ENCODE measurements around the gene ENO4. TPM values are rescaled to one million over a fixed set of nuclear protein-coding genes. Genes with fewer than 3 reads are reported as not detected.
A peak's percentile ranks its signal among the peaks of the same experiment; 100 is the strongest.

Gene ENO4
- total RNA-seq, 1 donor from 2014 or later: 0.64 TPM

- intact Hi-C loops (cut with micrococcal nuclease): no loop called here
- no peak for ATAC-seq
- no peak for DNase-seq
Measured at GRCh38 chr10:116861796-116862195, 12.5 kb downstream of the ENO4 start.

- intact Hi-C loops (cut with micrococcal nuclease): no loop called here
- ATAC-seq (no peak), DNase-seq (no peak)
Measured at GRCh38 chr10:116864436-116864835, 15.1 kb downstream of the ENO4 start.

DNA sequence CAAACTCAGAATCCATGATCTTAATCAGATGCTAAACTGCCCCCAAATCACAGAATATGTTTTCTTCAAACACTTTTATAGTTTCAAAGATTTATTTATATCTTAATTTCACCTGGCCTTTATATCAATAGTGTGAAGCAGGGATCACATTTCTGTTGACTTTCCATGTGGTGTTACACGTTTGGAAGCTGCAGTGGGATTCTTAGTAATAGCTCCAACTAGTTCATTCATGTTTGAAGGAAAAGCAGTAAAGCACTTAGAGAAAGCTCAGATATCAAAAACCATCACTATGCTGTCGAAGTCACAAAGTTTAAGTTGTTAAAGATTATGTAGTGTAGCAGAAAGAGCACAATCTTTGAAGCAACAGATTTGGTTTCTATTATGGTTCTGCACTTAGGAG, 16.8 kb downstream of the ENO4 start:
- intact Hi-C loops (cut with micrococcal nuclease): no loop called here

GRCh38 chr10:116866987-116867595, 17.8 kb downstream of the ENO4 start:
- intact Hi-C loops (cut with micrococcal nuclease): no loop called here
- no peak for ATAC-seq
- DNase-seq: no peak

More for the DNA sequence above, 16.8 kb downstream of the ENO4 start:
- DNase-seq (no peak), ATAC-seq (no peak)

GRCh38 chr10:116868198-116868676, 18.9 kb downstream of the ENO4 start:
- ATAC-seq: no peak
- DNase-seq: no peak
- intact Hi-C loops (cut with micrococcal nuclease): no loop called here

- intact Hi-C loops (cut with micrococcal nuclease): no loop called here
Measured at GRCh38 chr10:116868722-116869121, 19.4 kb downstream of the ENO4 start.

DNA sequence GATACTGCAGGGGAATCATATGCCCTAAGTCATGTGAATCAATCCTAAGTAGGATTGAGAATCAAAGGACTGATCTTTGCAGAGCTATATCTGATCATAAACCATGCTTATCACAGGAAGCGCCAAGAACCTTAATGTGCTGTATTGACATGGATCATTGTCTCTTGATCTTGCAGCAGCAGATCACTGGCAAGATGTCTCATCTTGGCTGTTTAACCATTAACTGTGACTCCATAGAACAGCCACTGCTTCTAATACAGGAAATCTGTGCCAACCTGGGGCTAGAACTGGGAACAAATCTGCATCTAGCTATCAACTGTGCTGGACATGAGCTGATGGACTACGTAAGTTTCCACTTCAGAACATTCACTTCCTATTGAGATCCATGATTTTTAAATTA, 21.6 kb downstream of the ENO4 start:
- no peak for ATAC-seq
- no peak for DNase-seq
- intact Hi-C loops (cut with micrococcal nuclease): no loop called here

More at GRCh38 chr10:116868722-116869121, 19.4 kb downstream of the ENO4 start:
- DNase-seq (no peak), ATAC-seq (no peak)

DNA sequence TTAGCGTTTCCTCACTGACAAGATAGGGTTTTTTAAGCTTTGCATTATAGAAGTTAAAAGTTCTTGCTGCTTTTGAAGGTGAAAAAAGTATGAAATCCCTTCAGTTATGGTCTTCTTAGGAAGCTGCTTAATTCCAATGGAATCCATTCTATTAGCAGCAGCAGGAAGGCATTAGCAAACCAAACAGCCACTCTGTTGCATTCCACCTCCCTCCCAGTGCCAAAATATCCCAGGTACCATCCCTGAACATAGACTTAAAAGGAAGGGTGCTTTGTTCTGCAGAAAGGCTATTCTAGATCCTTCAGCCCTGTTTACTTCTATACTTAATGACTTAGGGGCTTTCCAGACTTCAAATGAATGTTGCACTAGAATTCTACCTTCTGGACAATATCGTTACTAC, 23.8 kb downstream of the ENO4 start:
- intact Hi-C loops (cut with micrococcal nuclease): no loop called here
- DNase-seq (no peak), ATAC-seq (no peak)

DNA sequence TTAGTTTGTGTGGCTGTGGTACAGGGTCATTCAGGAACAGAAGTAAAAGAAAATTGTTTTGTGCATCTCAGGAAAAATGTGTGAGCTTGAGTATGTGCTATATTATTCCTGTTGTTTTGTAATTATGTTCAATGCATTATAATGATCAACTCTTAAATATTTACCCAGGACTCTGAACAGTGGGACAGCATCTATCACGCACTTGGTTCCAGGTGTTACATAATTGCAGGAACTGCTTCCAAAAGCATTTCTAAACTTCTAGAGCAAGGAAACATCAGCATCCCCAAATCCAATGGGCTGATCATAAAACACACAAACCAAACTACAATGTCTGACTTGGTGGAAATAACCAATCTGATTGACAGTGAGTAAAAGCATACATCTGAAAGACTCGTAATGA, 26.6 kb downstream of the ENO4 start:
- intact Hi-C loops (cut with micrococcal nuclease): no loop called here
- ATAC-seq: no peak
- DNase-seq: no peak

GRCh38 chr10:116877391-116877790, 28.1 kb downstream of the ENO4 start:
- ATAC-seq (no peak), DNase-seq (no peak)
- intact Hi-C loops (cut with micrococcal nuclease): no loop called here

DNA sequence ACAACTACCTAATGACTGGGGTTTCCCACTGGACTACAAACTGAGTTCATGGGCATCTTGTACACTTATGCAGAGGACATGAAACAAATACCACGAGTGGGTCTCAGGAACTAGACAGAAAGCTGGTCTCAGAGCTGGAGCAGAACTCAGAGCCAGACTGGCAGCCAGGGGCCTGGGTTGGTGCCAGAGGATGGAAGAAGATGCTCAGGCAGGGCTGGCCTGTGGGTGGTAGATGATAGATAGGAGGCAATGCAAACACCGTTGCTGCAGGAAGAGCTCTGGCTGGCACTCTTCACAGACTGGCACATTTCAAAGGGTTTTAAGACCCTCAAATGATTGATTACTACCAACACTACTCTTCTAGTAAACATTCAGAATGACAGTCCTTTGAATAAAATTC, 28.8 kb downstream of the ENO4 start:
- intact Hi-C loops (cut with micrococcal nuclease): no loop called here
- ATAC-seq (no peak), DNase-seq (no peak)

- intact Hi-C loops (cut with micrococcal nuclease): no loop called here
- ATAC-seq (no peak), DNase-seq (no peak)
Measured at GRCh38 chr10:116879817-116880216, 30.5 kb downstream of the ENO4 start.

- intact Hi-C loops (cut with micrococcal nuclease): no loop called here
- DNase-seq (no peak), ATAC-seq (no peak)
Measured at GRCh38 chr10:116880716-116881482, 31.6 kb downstream of the ENO4 start.

DNA sequence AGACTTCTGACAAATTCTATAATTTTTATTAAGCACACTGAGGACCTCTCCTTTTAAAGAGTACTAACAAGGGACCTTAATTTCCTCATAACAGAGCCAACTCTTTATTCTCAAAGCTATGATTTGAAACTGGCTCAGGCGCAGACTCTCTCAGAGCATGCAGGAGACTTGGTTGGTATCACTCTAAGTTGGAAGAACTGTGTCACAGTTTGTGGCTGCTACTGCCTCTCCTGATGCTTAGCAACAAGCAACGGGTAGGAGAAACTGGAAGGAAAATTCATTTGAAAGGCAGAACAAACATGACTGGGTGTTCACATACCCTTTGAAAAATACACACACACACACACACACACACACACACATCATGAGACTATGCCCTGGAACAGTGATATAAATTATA, 33.3 kb downstream of the ENO4 start:
- ATAC-seq (no peak), DNase-seq (no peak)
- intact Hi-C loops (cut with micrococcal nuclease): no loop called here

DNA sequence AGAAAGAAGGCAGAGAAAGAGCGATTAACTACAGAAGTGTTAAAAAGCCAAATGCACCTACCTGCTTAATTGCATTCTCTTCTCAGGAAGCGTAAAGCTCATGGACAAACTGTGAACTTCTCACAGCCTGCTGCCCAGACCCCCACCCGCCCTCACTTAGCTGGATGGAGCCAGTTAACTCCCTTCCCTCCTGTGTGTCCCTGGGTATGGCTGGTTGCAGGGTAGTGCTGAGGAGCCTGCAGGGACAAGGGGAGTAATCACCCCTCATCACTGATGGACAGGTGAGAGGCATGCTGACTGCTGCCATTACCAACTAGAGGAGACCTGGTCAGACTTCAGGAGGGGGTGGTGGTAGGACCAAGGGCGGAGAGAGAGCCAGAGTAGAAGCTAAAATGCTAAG, 37.5 kb downstream of the ENO4 start:
- ATAC-seq (no peak), DNase-seq (no peak)
- intact Hi-C loops (cut with micrococcal nuclease): no loop called here

DNA sequence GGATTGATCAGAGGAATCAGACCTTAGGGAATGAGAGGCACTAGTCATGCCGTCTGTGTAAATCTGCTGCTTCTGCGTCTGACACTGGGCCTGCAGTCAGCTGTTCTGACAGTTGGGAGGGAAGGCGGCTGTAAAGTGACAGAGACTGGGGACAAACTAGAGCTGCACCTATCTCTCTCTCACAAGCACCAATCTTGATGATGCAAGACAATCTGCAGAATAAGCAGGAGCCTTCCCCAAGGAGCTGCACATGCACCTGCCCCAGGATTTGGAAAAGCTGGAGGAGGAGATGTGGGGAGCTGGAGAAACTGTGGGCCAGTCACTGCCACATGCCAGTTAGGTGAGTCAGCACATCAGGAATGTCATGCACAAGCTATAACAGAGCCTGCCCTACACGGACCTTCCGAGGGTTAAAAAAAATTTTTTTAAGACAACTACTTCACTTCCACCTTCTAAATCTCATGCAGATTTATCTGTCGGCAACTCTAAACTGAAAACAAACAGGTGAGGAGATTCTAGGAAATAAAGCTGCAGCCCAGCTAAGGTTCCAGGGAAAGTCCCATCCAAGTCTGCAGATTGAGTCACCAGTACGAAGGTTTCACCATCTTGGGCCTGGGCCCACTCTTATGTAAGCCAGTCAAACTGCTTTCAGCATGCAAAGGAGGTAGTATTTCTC, 39.2 kb downstream of the ENO4 start:
- peak; percentile 84 for ATAC-seq
- peak; percentile 51 for DNase-seq
- intact Hi-C loops (cut with micrococcal nuclease): no loop called here

DNA sequence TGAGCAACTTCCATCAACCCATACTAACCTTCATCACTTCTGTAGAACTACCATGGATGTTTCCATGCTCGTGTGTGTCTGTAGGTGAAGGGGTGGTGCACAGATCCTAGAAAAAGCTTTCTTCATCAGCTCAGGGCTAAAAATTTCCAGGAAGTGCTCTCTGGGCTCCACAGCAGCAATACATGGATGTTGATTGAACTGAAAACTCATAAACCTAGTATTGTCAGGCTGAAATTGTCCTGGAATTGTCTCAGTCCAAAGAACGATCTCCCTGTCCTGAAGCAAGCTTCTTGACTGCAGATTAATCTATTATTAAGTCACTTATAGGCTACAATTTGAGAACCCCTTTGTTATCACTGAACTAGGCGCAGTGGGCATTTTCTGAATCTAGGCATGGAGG, 39.8 kb downstream of the ENO4 start:
- intact Hi-C loops (cut with micrococcal nuclease): no loop called here
- ATAC-seq: no peak
- DNase-seq: no peak

- peak; percentile 50 for DNase-seq
- ATAC-seq: peak; percentile 53
- intact Hi-C loops (cut with micrococcal nuclease): no loop called here
Measured at GRCh38 chr10:116891208-116891607, 41.9 kb downstream of the ENO4 start.

- no peak for ATAC-seq
- intact Hi-C loops (cut with micrococcal nuclease): no loop called here
- no peak for DNase-seq
Measured at GRCh38 chr10:116892907-116893685, 43.8 kb downstream of the ENO4 start.

GRCh38 chr10:116893686-116894037, 44.4 kb downstream of the ENO4 start:
- ATAC-seq: no peak
- intact Hi-C loops (cut with micrococcal nuclease): no loop called here
- DNase-seq: no peak

All from left ventricle myocardium superior (tissue), 1 donor.